CD1c-positive myeloid dendritic cell (primary cell): ENCODE data around the gene CTSD.
A peak's percentile ranks its signal among the peaks of the same experiment; 100 is the strongest.

Experiments
- DNase-seq: peaks from one replicate; pipeline ENCODE4 v3.0.0-alpha.2; 2016; ENCODE audit errors: extremely low spot score

The CTSD gene

DNA sequence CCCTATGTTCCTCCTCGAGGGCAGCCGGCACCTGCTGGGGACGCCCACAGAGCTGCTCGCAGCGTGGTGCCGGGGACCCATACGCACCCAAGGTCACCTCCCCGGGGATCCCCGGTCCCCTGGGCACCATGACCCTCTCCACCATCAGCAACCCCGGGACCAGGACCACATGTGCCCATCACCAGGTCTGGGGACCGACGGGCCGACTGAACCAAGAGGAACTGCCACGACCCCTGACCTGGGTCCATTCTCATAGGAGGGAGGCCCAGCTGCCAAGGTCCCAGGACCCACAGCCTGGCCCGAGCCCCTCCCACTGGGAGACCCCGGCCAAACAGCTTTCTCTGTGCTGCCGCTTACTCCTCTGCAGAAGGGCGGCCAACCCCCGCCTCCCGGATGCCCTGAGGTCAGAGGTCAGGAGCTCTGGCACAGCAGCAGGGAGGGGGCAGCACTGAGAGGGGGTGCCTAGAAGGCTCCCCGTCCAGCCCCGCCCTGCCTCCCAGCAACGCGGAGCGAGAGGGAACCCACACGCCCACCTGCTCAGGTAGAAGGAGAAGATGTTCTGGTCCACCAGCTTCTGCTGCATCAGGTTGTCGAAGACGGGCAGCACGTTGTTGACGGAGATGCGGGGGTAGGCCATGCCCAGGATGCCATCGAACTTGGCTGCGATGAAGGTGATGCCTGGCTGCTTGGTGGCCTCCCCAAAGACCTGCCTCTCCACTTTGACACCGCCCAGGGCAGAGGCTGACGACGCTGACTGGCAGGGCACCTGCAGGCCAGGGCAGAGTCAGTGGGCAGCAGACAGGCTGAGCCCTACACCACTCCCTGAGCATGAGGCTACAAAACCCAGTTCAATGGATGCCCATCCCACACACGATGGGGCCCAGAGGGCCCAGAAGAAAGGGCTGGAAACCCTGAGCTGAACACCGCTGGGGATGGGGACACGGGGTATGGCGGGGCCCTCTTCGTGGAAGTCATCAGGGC lies 6.6 kb downstream of the CTSD start:
- no peak for DNase-seq

DNA sequence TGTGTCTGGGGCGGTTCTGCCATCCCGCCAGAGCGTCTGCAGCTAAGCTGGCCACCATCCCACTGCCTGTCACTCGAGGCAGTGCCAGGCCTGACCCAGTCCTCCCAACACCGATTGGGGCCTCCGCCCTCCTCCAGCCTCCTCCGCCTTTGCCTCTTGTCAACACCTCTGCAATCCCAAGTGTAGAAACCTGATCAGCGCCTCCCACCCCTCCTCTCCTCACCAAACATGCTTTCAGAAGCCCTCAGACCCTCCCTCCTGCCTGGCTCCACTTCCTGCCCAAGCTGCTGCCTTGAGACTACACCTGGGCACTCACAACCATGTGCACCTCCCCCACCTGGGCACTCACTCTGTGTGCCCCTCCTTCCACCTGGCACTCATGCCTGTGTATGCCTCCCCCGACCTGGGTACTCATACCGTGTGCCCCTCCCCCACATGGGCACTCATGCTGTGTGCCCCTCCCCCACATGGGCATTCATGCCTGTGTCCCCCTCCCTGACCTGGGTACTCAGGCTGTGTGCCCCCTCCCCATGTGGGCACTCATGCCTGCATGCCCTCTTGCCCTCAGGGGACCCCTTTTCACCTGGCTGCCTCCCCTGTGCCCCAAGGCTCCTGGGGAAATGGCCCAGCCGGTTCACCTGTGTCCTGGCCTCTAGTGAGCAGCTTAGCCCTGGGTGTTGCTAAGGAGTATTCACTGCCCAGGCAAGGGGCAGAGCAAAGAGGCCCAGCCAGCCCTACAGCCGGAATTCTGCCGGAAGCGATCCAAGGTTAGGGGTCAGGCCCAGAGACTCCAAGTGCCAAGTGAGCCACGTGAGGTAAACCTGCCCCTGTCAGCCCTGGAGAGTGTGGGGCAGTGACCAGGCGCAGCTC lies 7.8 kb downstream of the CTSD start:
- DNase-seq, result no peak

- DNase-seq, result no peak
These were observed 8.4 kb downstream of the CTSD start for GRCh38 chr11:1755344-1755691.

GRCh38 chr11:1754376-1755150 lies 9.2 kb downstream of the CTSD start:
- DNase-seq, result no peak

- no peak for DNase-seq
These were observed 9.8 kb downstream of the CTSD start for GRCh38 chr11:1753929-1754305.

DNA sequence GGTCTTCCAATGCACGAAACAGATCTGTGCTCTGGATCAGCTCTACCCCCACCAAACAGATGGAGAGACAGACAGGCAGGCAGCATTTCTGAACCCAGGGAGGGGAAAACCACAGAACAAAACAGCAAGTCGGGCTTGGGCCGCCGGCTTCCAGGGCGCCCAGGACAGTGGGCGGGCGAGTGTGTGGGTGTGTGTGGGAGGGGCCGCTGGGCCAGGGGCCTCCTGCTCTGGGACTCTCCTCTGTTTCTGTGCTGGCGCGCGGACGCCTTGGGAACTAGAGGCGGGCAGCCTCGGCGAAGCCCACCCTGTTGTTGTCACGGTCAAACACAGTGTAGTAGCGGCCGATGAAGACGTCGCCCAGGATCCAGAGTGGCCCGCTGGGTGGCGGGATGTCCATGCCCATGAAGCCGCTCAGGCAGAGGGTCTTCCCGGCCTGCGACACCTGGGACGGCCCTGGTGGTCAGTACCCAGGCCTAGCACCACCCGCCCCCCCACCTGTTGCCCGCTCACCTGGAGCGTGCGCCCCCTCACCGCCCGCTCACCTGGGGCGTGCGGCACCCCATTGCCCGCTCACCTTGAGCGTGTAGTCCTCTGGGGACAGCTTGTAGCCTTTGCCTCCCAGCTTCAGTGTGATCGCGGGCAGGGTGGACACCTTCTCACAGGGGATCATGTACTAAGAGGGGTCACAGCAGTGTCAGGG lies 10.3 kb downstream of the CTSD start:
- DNase-seq, result no peak

- no peak for DNase-seq
These were observed 10.9 kb downstream of the CTSD start for GRCh38 chr11:1752907-1753228.

DNA sequence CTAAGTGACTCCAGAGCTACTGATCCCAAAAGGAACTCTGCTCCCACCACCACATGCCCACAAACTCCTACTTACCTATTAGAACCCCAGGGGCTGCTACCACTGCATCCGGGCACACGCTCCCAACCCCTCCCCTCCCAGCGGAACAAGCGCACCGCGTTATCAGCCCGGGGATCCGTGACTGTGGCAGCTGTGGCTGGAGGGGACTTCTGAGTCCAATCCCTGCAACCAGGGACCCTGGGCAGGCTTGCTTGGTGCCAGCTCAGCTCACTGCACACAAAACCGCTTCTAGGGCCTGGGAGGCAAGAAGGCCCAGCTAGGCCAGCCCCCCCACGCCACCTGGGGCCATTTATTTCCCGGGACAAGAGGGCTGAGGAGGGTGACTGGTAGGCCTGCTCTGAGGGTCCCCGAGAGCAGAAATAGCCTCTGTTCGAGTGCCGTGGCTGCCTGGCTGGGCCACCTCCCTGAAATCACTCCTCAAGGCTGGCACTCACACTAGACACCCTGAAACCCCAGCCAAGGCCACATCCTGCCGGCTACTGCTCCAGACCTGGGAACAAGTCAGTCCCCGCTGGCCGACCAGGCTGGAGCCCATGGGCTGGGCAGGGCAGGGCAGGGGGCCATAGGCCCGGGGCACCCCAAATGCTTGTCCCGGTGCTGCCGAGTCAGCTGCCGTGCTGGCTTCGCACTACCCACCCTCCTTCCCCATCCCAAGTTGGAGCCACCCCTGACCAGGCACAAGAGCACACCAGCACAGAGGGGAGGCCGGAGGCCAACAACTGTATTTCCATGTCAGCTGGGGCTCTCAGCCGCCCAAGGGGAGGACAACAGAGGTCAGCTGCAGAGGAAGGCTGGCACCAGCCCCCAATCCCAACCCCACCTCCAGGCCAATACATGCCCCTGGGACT lies 11.5 kb downstream of the CTSD start:
- no peak for DNase-seq

DNA sequence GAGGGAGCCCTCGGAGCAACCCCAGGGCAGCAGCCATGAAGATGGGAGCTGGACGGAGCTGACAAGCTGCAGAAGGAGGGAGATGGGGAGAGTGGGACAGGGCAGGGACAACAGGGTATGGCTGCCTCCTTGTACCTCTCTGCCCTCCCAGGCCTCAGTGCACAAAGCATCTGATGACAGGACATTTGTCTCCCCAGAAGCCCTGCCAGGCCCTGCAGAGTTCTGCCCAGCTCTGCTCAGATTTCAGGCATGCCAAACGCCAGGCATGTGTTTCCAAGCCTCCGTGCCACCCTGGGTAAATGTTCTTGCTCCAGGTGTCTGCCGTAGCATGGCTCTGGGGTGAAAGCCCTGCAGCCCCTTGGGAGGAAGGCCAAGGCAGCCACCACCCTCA lies 12.2 kb downstream of the CTSD start:
- no peak for DNase-seq

GRCh38 chr11:1750840-1751530 lies 12.7 kb downstream of the CTSD start:
- peak; percentile 16 for DNase-seq

DNA sequence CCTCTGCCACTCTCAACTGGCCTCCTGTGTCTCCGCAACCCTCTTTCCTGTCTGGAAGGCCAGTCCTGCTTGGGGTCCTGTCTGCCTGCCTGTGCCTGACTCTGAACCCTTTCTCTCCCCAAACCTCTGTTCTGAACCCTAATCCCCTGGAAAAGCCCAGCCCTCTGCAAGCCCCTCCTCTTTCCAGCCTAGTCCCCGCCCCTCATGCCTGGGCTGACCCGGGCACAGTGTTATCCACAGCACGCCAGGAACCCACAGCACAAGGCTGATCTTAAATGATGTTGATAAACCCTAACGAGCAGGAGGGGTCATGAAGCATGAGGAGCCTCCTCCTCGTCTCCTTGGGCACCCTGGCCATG lies 13.3 kb downstream of the CTSD start, which contains the start of gene IFITM10:
IFITM10 (minus strand) TSS at position 115 of the 359 bp plus-strand sequence. CDS start 153 bp downstream, outside the sequence.
- DNase-seq, result no peak

GRCh38 chr11:1749395-1750351 lies 14.1 kb downstream of the CTSD start:
- peak; percentile 45 for DNase-seq

DNA sequence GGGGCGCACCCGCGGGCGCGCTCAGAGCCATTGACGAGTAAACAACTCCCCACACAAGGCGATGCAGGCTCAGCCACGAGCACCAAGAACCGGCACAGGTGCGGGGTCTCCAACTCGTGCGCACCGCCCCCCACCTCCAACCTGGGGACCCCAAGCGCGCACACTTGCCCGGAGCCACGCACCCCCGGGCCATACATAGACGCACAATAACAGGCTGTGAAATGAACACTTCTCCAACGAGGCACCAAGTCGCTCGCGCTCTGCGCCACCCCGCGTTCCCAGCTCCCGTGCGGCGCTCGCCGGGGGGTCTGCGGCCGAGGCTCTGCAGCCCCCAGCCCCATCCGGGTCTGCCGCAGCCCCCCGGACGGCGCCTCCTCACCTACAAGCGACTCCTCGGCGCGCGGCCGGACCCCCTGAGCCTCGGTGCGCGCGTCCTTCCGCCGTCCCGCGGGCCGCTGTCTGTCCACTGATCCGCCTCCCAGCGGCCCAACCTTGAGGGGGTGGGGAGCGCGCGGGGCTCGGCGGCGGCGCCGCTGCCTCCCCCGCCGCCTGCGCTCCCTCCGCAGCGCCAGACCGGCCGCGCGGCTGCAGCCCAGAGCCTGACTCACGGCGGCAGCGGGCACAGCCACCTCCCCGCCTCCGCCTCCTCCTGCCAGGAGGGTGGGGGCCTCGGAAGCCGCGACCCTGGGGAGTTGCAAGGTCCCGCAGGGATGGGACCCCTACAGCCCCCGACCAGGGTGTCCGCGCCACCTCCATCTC lies 14.9 kb downstream of the CTSD start:
- DNase-seq, result peak; percentile 22

DNA sequence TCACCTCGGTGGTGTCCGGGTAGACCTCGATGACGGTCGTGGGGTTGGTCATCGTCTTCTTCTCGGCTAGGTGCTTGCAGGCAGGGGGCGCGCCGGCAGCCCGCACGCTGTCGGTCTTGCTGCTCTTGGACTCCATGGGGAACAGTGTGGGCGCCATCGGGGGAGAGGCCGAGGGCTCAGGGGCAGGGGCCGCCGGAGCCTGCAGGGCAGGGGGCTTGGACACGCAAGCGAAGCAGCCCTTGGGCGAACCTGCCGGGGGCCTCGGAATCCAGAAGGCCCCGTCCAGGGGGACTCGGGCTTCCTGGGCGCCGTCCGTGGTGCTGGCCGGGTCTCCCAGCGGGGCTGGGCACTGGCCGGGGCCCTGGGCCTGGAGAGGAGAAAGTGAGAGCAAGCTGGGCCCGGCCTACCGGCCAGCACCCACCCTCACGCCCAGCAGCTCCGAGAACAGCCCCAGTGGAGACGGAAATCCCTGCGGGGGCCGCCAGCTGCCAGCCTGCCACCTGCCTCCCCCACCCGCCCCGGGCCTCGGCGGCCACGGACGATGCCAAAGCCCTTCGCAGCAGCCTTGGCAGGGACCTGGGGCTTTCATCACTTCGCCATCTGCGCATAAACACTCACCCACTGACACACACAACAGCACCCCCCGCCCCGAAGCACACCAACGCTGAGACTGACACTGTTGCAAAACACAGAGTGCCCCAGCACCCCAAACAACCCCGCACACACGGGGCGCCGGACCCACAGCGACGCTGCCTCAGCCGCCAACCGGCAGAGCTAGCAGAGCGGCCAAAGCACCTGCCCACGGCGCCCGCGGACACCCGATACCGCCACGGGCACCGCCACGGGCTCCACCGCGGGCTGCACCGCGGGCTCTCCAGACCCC lies 15.7 kb downstream of the CTSD start:
- no peak for DNase-seq

DNA sequence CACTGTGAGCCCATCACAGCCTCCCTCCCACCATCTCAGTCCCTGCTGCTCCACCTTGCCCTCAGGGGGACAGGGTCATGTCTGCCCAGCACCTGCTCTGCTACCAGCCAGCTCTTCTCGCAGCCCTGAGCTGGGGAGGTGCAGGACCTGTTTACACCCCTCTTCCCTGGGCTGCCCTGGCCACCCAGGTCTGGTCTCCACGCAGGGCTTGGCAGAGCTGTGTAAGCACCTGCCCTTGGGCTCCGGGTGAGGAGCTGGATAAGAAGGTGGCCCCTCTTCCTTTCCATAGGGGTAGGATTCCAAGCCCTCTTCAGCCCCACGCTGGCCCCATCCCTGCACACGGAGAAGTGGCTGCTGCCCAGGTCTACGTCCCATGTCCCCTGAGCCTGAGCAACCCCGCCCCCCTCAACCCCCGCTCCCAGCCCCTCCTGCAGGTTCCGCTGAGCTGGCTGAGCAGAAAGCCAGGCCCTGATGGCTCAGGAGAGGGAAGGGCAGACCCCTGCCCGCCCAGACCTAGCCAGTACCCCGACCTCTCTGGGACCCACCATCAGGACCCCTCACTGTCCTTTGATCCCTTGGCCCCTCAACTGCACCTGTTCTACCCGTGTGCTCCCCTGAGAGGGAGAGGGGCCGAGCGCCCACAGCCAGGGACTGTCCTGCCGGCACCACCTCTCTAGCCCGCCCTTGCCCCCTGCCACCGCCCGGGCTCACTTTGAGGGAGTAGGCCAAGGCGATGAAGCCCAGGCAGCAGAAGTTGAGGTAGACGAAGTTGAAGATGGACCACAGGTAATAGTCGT lies 16.6 kb downstream of the CTSD start:
- no peak for DNase-seq

DNA sequence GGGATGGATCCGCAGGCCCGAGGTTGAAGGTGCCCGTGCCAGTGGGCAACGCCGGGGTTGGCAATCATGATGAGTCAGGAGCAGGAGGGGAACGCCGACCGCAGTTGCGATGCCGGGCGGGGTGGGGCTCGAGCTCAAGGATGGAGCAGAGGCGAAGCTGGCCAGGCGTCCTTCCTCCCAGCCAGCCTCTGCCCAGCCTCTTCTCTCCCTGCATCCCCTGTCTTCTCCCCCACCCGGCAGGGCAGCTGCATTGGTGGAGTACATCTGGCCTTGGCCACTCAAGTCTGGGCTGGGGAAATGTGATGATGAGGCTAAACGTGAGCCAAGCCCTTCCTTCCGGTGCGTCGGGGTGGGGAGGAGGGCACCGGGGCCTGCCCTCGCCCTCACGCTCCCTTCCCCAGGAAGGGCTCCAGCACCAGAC lies 17.2 kb downstream of the CTSD start:
- no peak for DNase-seq
